Kidney epithelial cell (primary cell): ENCODE measurements around the gene RNF148. TPM values are rescaled to one million over a fixed set of nuclear protein-coding genes. Genes with fewer than 3 reads are reported as not detected.

Source experiments
- DNase-seq: peaks from one replicate; pipeline ENCODE4 v3.0.0-alpha.2; 2010; ENCODE audit warnings: low read depth
- H3K27me3 ChIP-seq: 2 replicates; pipeline ENCODE4 v1.6.0; 2011; ENCODE audit warnings: low read length; ENCODE audit not compliant: control insufficient read depth, insufficient read depth
- H3K36me3 ChIP-seq: 2 replicates; pipeline ENCODE4 v1.5.1; 2011; ENCODE audit warnings: low read length; ENCODE audit not compliant: control insufficient read depth, insufficient read depth
- H3K4me3 ChIP-seq: 2 replicates; pipeline ENCODE4 v1.5.1; 2011; ENCODE audit warnings: low read depth, mild to moderate bottlenecking, control low read depth, low read length
- total RNA-seq: library from RNA; depleted of rRNA; stranded (reverse); fragments of >200 nt; gene quantifications from 2 replicates; pipeline ENCODE4 v1.2.3, GENCODE V29; 2015
- TF ChIP-seq, protein P1 (sequence below): IDR thresholded peaks from 2 replicates; pipeline ENCODE4 v1.5.1; 2011; ENCODE audit warnings: mild to moderate bottlenecking, moderate library complexity, low read length, control low read depth, inconsistent platforms; ENCODE audit not compliant: insufficient read depth, poor library complexity, severe bottlenecking

Gene RNF148
- total RNA-seq, 1 donor from 2014 or later: 0.71 TPM

GRCh38 chr7:122699017-122699416, 3.7 kb downstream of the RNF148 start, which contains the start of gene RNF133:
TSS of gene RNF133 (minus strand) at chr7:122699117. CDS start at chr7:122698918, 199 bp downstream.
- Histone ChIP-seq H3K36me3 (no peaks in the 10 kb centered on the region), H3K4me3 (no peak within 1 kb of the TSS), H3K27me3 (no peaks in the 10 kb centered on the region)
- DNase-seq: no peak
- TF ChIP-seq, protein P1, sequence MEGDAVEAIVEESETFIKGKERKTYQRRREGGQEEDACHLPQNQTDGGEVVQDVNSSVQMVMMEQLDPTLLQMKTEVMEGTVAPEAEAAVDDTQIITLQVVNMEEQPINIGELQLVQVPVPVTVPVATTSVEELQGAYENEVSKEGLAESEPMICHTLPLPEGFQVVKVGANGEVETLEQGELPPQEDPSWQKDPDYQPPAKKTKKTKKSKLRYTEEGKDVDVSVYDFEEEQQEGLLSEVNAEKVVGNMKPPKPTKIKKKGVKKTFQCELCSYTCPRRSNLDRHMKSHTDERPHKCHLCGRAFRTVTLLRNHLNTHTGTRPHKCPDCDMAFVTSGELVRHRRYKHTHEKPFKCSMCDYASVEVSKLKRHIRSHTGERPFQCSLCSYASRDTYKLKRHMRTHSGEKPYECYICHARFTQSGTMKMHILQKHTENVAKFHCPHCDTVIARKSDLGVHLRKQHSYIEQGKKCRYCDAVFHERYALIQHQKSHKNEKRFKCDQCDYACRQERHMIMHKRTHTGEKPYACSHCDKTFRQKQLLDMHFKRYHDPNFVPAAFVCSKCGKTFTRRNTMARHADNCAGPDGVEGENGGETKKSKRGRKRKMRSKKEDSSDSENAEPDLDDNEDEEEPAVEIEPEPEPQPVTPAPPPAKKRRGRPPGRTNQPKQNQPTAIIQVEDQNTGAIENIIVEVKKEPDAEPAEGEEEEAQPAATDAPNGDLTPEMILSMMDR: no peak

DNA sequence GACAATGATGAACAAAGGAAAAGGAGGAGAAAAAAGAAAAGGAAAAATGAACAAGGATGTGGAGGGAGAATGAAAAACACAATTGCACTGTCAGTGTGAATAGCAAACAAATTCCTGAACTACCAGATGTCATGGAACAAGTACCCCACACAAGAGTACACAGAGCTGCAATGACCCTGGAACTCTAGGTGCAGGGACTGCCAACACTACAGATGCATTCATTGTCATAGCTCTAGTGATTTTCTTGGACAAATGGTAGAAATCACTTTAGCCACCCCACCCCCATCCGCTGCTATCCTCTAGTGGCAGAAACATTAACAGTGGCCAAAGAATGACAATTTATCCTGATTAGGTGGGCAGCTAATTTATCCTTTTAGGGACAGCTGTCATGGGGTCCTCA, 6.9 kb downstream of the RNF148 start:
- no peaks in the 10 kb centered on the region for H3K27me3 ChIP-seq
- TF ChIP-seq, protein P1: no peak
- no peak overlapping the region for H3K4me3 ChIP-seq
- DNase-seq: no peak
- no peaks in the 10 kb centered on the region for H3K36me3 ChIP-seq

DNA sequence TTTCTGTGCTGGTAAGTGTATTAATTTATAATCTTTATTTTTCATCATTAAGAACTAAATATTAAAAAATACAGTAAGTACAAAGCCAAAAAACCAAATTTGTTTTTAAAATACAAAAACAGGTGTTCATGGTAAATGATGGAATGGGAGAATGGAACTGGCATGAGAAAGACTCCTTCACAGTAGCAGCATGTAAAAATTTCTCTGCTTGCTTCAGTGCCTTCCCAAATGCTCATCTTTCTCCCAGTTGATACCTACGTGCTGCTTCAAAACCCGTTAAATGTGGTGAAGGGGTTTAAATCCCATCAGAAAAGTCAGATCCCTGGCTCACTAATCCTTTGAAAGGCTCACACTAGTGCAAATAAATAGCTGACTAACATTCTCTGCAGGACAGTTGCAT, 8.0 kb downstream of the RNF148 start:
- TF ChIP-seq, protein P1: no peak
- H3K27me3 ChIP-seq: no peaks in the 10 kb centered on the region
- H3K36me3 ChIP-seq: no peaks in the 10 kb centered on the region
- no peak for DNase-seq
- H3K4me3 ChIP-seq: no peak overlapping the region

DNA sequence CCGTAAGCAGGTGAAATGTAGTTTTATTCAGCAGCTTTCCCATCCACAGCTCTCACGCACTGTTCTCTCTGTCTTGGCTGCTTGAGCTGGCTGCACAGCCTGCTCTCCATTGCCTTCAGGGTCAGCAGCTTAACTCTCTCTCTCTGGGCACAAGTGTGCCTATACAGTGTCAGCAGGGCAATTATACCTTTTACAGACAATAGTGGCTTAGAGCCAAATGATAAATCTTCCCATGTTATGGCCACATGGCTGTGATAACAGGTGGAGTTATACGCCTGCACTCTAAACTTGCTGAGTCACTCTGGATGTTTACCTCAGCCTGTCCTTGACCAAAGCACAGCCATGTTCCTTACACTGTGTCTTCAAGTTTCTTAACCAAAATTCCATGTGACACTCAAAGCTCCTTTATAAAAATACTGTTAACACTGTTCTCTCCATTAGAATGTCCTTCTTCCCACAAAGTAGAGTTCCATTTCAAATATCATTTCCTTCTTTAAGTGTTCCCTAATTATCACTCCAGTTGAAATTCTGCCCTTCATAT, 9.9 kb downstream of the RNF148 start:
- no peak for DNase-seq
- TF ChIP-seq, protein P1: no peak
- Histone ChIP-seq H3K27me3 (no peaks in the 10 kb centered on the region), H3K36me3 (no peaks in the 10 kb centered on the region), H3K4me3 (no peak overlapping the region)

- Histone ChIP-seq H3K4me3 (no peak overlapping the region), H3K36me3 (no peaks in the 10 kb centered on the region), H3K27me3 (no peaks in the 10 kb centered on the region)
- TF ChIP-seq, protein P1: no peak
- no peak for DNase-seq
Measured at GRCh38 chr7:122691569-122692235, 11.0 kb downstream of the RNF148 start.
